NT2/D1 (cell line): Measurements from ENCODE around the gene EID3.

ENCODE experiments used
- YY1 ChIP-seq: IDR thresholded peaks from 2 replicates; pipeline ENCODE4 v1.6.1; 2011; ENCODE audit not compliant: insufficient read length, insufficient read depth
- ZNF274 ChIP-seq: IDR thresholded peaks from 2 replicates; pipeline ENCODE4 v1.6.1; 2011; ENCODE audit warnings: mild to moderate bottlenecking, low read depth, low read length

DNA sequence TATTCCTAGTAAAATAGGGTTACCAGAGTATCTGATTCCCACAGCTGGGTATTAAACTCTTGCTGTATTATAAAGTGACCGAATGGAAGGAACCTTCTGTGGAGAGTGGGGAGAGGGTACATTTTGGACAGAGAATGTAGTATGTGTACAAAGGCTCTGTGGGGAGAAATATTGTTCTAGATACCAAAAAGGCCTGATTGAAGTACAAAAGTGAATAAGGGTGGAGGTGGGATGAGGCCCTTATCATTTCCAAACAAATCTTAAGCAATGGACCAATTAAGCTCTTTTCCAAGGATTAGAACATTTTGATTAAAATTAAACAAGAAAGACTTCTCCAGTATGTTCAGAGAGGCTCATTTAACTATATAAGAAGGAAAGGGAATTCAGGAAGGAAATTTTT is 20.4 kb downstream of the EID3 start:
- TF ChIP-seq ZNF274: no peak
- no peak for TF ChIP-seq YY1
